Testis (tissue), 2 donors: Measurements from ENCODE around the gene HNRNPA1L2.

Experiments used
- POLR2A ChIP-seq: fragments of 450-650 bp; IDR thresholded peaks from one replicate; pipeline ENCODE4 v1.6.1; 2017; ENCODE audit warnings: antibody characterized with exemption, mild to moderate bottlenecking, moderate library complexity
- TF ChIP-seq, protein P1 (sequence below), 3 experiments: fragments of 450-650 bp in 2 of 3; fragments of 200-600 bp in 1 of 3; sonication (generic) in 1 of 3; IDR thresholded peaks; one replicate each; pipeline ENCODE4 v1.5.1; 2016 to 2019; ENCODE audit warnings: antibody characterized with exemption in 3 of 3, mild to moderate bottlenecking in 2 of 3, moderate library complexity in 1 of 3

DNA sequence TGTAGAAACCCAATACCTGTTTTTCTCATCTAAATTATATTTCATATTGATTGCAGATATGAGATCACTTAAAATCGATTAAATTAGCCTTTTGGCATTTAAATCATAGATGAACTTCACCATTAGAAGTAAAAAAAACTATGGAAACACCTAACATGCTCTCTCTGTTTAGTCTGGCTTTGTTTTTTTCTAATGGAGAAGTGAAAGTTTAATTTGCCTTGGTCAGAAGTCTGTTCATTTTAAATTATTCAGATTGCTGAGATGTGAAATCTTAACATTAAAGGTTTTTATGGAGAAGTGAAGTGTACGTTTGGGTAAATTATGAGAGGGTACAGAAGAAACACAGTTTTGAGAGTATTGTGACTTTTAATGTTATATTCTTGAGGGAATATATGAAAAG is 17.1 kb downstream of the HNRNPA1L2 start:
- TF ChIP-seq, protein P1, sequence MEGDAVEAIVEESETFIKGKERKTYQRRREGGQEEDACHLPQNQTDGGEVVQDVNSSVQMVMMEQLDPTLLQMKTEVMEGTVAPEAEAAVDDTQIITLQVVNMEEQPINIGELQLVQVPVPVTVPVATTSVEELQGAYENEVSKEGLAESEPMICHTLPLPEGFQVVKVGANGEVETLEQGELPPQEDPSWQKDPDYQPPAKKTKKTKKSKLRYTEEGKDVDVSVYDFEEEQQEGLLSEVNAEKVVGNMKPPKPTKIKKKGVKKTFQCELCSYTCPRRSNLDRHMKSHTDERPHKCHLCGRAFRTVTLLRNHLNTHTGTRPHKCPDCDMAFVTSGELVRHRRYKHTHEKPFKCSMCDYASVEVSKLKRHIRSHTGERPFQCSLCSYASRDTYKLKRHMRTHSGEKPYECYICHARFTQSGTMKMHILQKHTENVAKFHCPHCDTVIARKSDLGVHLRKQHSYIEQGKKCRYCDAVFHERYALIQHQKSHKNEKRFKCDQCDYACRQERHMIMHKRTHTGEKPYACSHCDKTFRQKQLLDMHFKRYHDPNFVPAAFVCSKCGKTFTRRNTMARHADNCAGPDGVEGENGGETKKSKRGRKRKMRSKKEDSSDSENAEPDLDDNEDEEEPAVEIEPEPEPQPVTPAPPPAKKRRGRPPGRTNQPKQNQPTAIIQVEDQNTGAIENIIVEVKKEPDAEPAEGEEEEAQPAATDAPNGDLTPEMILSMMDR (IDR thresholded peaks at IDR 0.05), result no peak
- TF ChIP-seq POLR2A, result no peak
